DND-41 (cell line): ENCODE data around the gene DEFB131B.
A peak's percentile ranks its signal among the peaks of the same experiment; 100 is the strongest.

Experiments
- ATAC-seq: fragments of 200-7000 bp; cut with Tn5 transposase; 3 replicates; pipeline ENCODE4 v1.9.1; 2021; ENCODE audit warnings: low read depth; ENCODE audit not compliant: insufficient read depth
- DNase-seq: peaks from one replicate; pipeline ENCODE4 v3.0.0-alpha.2; 2020
- H2AFZ ChIP-seq: 2 replicates; pipeline ENCODE4 v1.6.0; 2012; ENCODE audit warnings: low read depth, low read length
- H3K27ac ChIP-seq: 2 replicates; pipeline ENCODE4 v1.5.1; 2012; ENCODE audit warnings: low read length, inconsistent platforms
- H3K27me3 ChIP-seq: fragments of 200-600 bp; sonication (generic); 2 replicates; pipeline ENCODE4 v1.6.0; 2012; ENCODE audit warnings: low read length, mild to moderate bottlenecking, inconsistent platforms; ENCODE audit not compliant: insufficient read depth, poor library complexity
- H3K36me3 ChIP-seq: 2 replicates; pipeline ENCODE4 v1.5.1; 2012; ENCODE audit warnings: low read length, inconsistent platforms; ENCODE audit not compliant: insufficient read depth
- H3K4me1 ChIP-seq: 2 replicates; pipeline ENCODE4 v1.5.1; 2012; ENCODE audit warnings: mild to moderate bottlenecking, low read length; ENCODE audit not compliant: insufficient read depth
- H3K4me2 ChIP-seq: 2 replicates; pipeline ENCODE4 v1.6.0; 2012; ENCODE audit warnings: mild to moderate bottlenecking, moderate library complexity, low read length, inconsistent platforms; ENCODE audit not compliant: insufficient read depth
- H3K4me3 ChIP-seq, 2 experiments: fragments of 200-600 bp in 1 of 2; shearing (Covaris generic) in 1 of 2; 2 replicates each; pipeline ENCODE4 v1.5.1; 2012 to 2016; ENCODE audit warnings: inconsistent platforms in 2 of 2, low read length in 2 of 2, mild to moderate bottlenecking in 2 of 2, low read depth in 1 of 2, moderate library complexity in 1 of 2
- H3K79me2 ChIP-seq: 2 replicates; pipeline ENCODE4 v1.6.0; 2012; ENCODE audit warnings: low read length, inconsistent platforms; ENCODE audit not compliant: insufficient read depth
- H3K9ac ChIP-seq: 2 replicates; pipeline ENCODE4 v1.6.0; 2012; ENCODE audit warnings: low read depth, mild to moderate bottlenecking, inconsistent platforms, low read length, moderate library complexity
- H3K9me3 ChIP-seq: 2 replicates; pipeline ENCODE4 v1.5.1; 2012; ENCODE audit warnings: low read length, moderate library complexity, mild to moderate bottlenecking, inconsistent platforms; ENCODE audit not compliant: insufficient read depth, severe bottlenecking
- H4K20me1 ChIP-seq: 2 replicates; pipeline ENCODE4 v1.6.0; 2012; ENCODE audit warnings: low read length; ENCODE audit not compliant: insufficient read depth
- CTCF ChIP-seq: IDR thresholded peaks from 2 replicates; pipeline ENCODE4 v1.5.1; 2012; ENCODE audit warnings: borderline replicate concordance, low read length, moderate library complexity, mild to moderate bottlenecking; ENCODE audit not compliant: poor library complexity, severe bottlenecking; ENCODE audit errors: extremely low read depth
- EZH2 ChIP-seq: IDR thresholded peaks from 3 replicates; pipeline ENCODE4 v1.6.1; 2012; ENCODE audit warnings: borderline replicate concordance, low read depth, mild to moderate bottlenecking, moderate library complexity, low read length, inconsistent platforms; ENCODE audit not compliant: severe bottlenecking

DEFB131B gene

GRCh38 chr11:71914617-71915189, 36.5 kb downstream of the DEFB131B start:
- no peak overlapping the region for H3K4me3 ChIP-seq
- H2AFZ ChIP-seq, result no peak overlapping the region
- no peaks in the 10 kb centered on the region for H3K4me1 ChIP-seq
- ATAC-seq, result no peak
- no peak overlapping the region for H3K9ac ChIP-seq
- H3K4me2 ChIP-seq, result no peak overlapping the region
- no peaks in the 10 kb centered on the region for H4K20me1 ChIP-seq
- H3K27ac ChIP-seq, result no peak overlapping the region
- DNase-seq, result no peak
- no peaks in the 10 kb centered on the region for H3K27me3 ChIP-seq
- no peaks in the 10 kb centered on the region for H3K9me3 ChIP-seq
- TF ChIP-seq EZH2, result no peak
- TF ChIP-seq CTCF, result no peak
- H3K79me2 ChIP-seq, result no peaks in the 10 kb centered on the region
- peaks cover 50% of the 10 kb centered on the region for H3K36me3 ChIP-seq

DNA sequence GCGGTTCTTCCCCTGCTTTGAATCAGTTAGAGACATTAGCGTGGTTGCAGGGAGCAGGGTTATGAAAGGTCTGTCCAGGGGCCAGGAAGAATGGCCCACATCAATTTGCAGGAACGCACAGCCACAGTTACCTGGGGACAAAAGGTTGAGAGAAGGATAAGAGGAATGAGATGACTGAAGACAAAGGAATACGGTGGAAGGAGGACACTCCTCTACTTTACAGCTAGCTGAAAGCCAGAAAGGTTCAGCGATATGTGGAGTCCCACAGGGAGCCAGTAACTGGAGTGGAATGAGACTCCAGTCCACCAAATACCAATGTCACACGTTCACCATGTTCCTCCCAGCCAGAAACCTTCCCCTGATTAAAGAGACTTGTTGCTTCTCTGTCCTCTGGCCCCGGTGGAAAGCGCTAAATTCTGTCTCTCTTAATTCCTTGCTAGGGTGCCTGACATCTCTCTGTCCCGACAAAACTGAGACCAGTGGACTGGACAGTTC, 39.4 kb downstream of the DEFB131B start:
- Histone ChIP-seq H3K4me2 (no peak overlapping the region), H4K20me1 (no peaks in the 10 kb centered on the region), H3K27ac (no peak overlapping the region), H3K9ac (no peak overlapping the region), H3K9me3 (no peaks in the 10 kb centered on the region), H2AFZ (no peak overlapping the region), H3K4me1 (no peaks in the 10 kb centered on the region), H3K27me3 (no peaks in the 10 kb centered on the region), H3K4me3 (no peak overlapping the region), H3K36me3 (peaks cover 55% of the 10 kb centered on the region), H3K79me2 (no peaks in the 10 kb centered on the region)
- TF ChIP-seq CTCF, result no peak
- TF ChIP-seq EZH2, result no peak
- DNase-seq, result no peak
- no peak for ATAC-seq

DNA sequence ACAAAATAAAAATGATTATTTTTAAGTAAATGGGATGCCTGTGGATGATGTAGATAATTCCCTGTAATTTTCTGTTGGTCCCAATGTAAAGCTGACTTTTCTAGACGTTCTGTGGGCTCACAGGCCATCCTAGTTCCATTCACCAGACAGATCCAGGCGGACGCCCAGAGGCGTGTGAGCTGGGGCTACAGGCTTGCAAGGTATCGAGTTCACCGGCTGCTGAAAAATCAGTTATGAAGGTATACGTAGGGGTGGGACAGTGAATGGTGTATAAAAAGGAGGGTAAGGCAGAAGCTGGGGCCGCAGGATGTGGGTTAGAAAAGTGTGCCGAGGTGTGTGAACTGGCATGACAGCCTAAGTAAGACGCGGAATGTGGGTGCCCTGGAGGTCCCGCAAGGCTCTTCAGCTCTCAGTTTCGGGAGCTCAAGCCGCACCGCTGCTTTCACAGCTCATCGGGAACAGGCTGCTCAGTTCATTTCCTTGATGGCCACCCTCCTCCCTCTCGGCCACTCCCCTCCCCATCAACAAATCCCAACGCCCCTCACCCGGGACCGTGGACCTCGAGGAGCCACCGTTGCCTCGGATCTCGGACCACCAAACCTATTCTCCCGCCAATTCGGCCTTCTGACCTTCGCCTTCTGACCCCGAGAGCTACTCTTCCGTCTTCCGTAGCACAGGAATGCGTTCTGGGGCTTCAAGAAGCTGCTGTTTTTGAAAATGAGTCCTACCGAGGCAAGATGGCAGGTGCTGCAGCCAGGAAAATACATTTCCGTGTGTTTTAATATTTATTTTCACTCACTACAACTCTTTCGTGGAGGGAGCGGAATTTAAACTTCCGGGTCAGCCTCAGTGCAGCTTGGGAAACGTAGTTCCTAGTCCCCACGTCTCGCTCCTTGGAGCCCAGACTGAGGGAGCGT, 49.8 kb downstream of the DEFB131B start, which contains the start of gene XNDC1N:
Gene XNDC1N, minus strand, starts transcription at position 775 of the 917 bp plus-strand sequence. CDS start 5,241 bp downstream, outside the sequence.
- H3K27ac ChIP-seq, result peak within 1 kb of the TSS; percentile 96
- H3K4me2 ChIP-seq, result peak within 1 kb of the TSS; percentile 96
- peak; percentile 83 for ATAC-seq
- peak within 1 kb of the TSS; percentile 94 for H2AFZ ChIP-seq
- H3K79me2 ChIP-seq, result peaks cover 65% of the 10 kb centered on the region
- H3K9ac ChIP-seq, result peak within 1 kb of the TSS; percentile 82
- no peaks in the 10 kb centered on the region for H3K27me3 ChIP-seq
- no peaks in the 10 kb centered on the region for H3K9me3 ChIP-seq
- H3K4me1 ChIP-seq, result peaks cover 31% of the 10 kb centered on the region
- TF ChIP-seq EZH2, result no peak
- no peak for TF ChIP-seq CTCF
- H3K36me3 ChIP-seq, result peaks cover 15% of the 10 kb centered on the region
- H4K20me1 ChIP-seq, result 0 out of 2 replicates have a peak, but pooled peaks cover 4% of the 10 kb centered on the region
- DNase-seq, result no peak
- peak within 1 kb of the TSS; percentile 78 to 90 for H3K4me3 ChIP-seq
